ENCODE results near the gene TCEANC. TPM values are rescaled to one million over a fixed set of nuclear protein-coding genes. Genes with fewer than 3 reads are reported as not detected.

Gene TCEANC
- total and polyA plus RNA-seq, 2 of the 4 experiments (the other 2 are of a cell fraction), result 0.99 to 2.5 TPM

GRCh38 chrX:13711141-13711540 lies 58.2 kb downstream of the TCEANC start:
- H4K8ac ChIP-seq (ENCODE audit: low read depth in 2 of 2, low read length in 2 of 2), result no peak overlapping the region
- H3K4me2 ChIP-seq (ENCODE audit: low read depth, low read length), result no peak overlapping the region
- H3K23ac ChIP-seq (ENCODE audit: low read depth, low read length), result no peak overlapping the region
- no peak for TF ChIP-seq CHD1 (IDR thresholded peaks at IDR 0.05; ENCODE audit: low read depth, low read length)
- no peak for TF ChIP-seq RFX5 (IDR thresholded peaks at IDR 0.05; ENCODE audit: low read depth, low read length)
- TF ChIP-seq USF2 (IDR thresholded peaks at IDR 0.05; ENCODE audit: low read depth, low read length), result no peak
- TF ChIP-seq CEBPB (IDR thresholded peaks at IDR 0.05; ENCODE audit: low read depth, low read length), result no peak
- no peak for TF ChIP-seq RCOR1 (IDR thresholded peaks at IDR 0.05; ENCODE audit: insufficient replicate concordance, low read length)
- no peak for TF ChIP-seq FOS (IDR thresholded peaks at IDR 0.05; ENCODE audit: low read depth, low read length)
- TF ChIP-seq MXI1 (IDR thresholded peaks at IDR 0.05; ENCODE audit: borderline replicate concordance, low read depth, low read length), result no peak
- no peak for TF ChIP-seq MAFK (IDR thresholded peaks at IDR 0.05; ENCODE audit: low read depth, low read length)
- TF ChIP-seq BHLHE40 (IDR thresholded peaks at IDR 0.05; ENCODE audit: low read depth, low read length), result no peak
- TF ChIP-seq POLR2A (IDR thresholded peaks at IDR 0.05; ENCODE audit: low read depth, low read length), result no peak
- no peak for TF ChIP-seq SMC3 (IDR thresholded peaks at IDR 0.05; ENCODE audit: low read depth, low read length)
- no peak for TF ChIP-seq NFE2L2 (IDR thresholded peaks at IDR 0.05; ENCODE audit: low read depth, low read length)
- H3K18ac ChIP-seq (ENCODE audit: low read depth, low read length), result no peak overlapping the region
- H4K5ac ChIP-seq (ENCODE audit: low read depth, low read length), result no peak overlapping the region
- H3K4ac ChIP-seq (ENCODE audit: low read depth, low read length), result no peak overlapping the region
- no peak overlapping the region for H3K9ac ChIP-seq (ENCODE audit: low read depth, low read length)
- no peaks in the 10 kb centered on the region for H3K4me1 ChIP-seq (ENCODE audit: control insufficient read depth, insufficient read depth, low read length)
- H3K9me3 ChIP-seq (ENCODE audit: control insufficient read depth, insufficient read depth, low read length), result no peaks in the 10 kb centered on the region
- no TSS peak for BruUV-seq (replicated peaks)
- ATAC-seq (ENCODE audit: low read depth), result no peak
- no peak overlapping the region for H2AK9ac ChIP-seq (replicated peaks; ENCODE audit: low read depth, low read length, poor library complexity)
- dilution Hi-C loops (cut with HindIII; ENCODE audit: low sequenced_read_pairs, unreplicated experiment) (no loop called here), intact Hi-C loops (cut with micrococcal nuclease) (no loop called here), in situ Hi-C loops (cut with MboI; ENCODE audit: low sequenced_read_pairs) (no loop called here)
- no peak overlapping the region for H3K56ac ChIP-seq (ENCODE audit: extremely low read depth, insufficient read depth, low read length)
- no peaks in the 10 kb centered on the region for H3K27me3 ChIP-seq (ENCODE audit: control insufficient read depth, insufficient read depth, low read length)
- no peak overlapping the region for H2BK5ac ChIP-seq (ENCODE audit: low read depth, low read length, poor library complexity, severe bottlenecking)
- H2AFZ ChIP-seq (replicated peaks; ENCODE audit: low read length, poor library complexity), result no peak overlapping the region
- H3K36me3 ChIP-seq (ENCODE audit: control insufficient read depth, insufficient read depth, low read length), result peaks cover 27% of the 10 kb centered on the region
- DNase-seq, result no peak
- H2BK20ac ChIP-seq (ENCODE audit: low read depth, low read length), result no peak overlapping the region
- H2AK5ac ChIP-seq (ENCODE audit: low read depth, low read length), result no peak overlapping the region
- peaks cover 4% of the 10 kb centered on the region; the same call in 1 of the 2 replicates for H3K9me1 ChIP-seq (ENCODE audit: insufficient read depth, low read length)
- H3K79me1 ChIP-seq (ENCODE audit: low read depth in 1 of 2, low read length in 2 of 2), result peaks cover 12 to 13% of the 10 kb centered on the region in 2 experiments
- H4K91ac ChIP-seq (ENCODE audit: insufficient read depth, low read depth, low read length), result no peak overlapping the region
- H3K4me3 ChIP-seq (ENCODE audit: insufficient read depth, low read depth, low read length), result no peak overlapping the region
- no peak overlapping the region for H3K27ac ChIP-seq (ENCODE audit: insufficient read depth, low read length)
- WGBS, 2 experiments (ENCODE audit: extremely low coverage in 2 of 2, insufficient read length in 1 of 2), result 82% methylated on average over 3 of the region's 4 CpGs; no CpG with 5 or more reads in 1 of the 2 experiments
- POLR2A ChIA-PET (ENCODE audit: unreplicated experiment), result no interaction called here
- no peak overlapping the region for H2BK15ac ChIP-seq (ENCODE audit: low read depth, low read length)
- H4K20me1 ChIP-seq (ENCODE audit: insufficient read depth, low read length), result peaks cover 11% of the 10 kb centered on the region; the same call in 1 of the 2 replicates
- no peak overlapping the region for H3K14ac ChIP-seq (replicated peaks; ENCODE audit: low read depth, low read length)
- CTCF ChIA-PET, result no interaction called here
- no peak overlapping the region for H2BK120ac ChIP-seq (ENCODE audit: low read depth, low read length)
